BLaER1 (cell line): Measurements from ENCODE around the gene HOXA13.

Source experiments
- H3K27ac ChIP-seq: shearing (Covaris generic); formaldehyde crosslinking; 2 replicates; pipeline ENCODE4 v1.8.1; 2022
- H3K27me3 ChIP-seq: shearing (Covaris generic); formaldehyde crosslinking; 2 replicates; pipeline ENCODE4 v1.8.1; 2022
- H3K36me3 ChIP-seq: shearing (Covaris generic); formaldehyde crosslinking; 2 replicates; pipeline ENCODE4 v1.8.1; 2022
- H3K4me1 ChIP-seq: shearing (Covaris generic); formaldehyde crosslinking; 2 replicates; pipeline ENCODE4 v1.8.1; 2022
- H3K4me2 ChIP-seq: shearing (Covaris generic); formaldehyde crosslinking; 2 replicates; pipeline ENCODE4 v1.8.1; 2022
- H3K4me3 ChIP-seq: shearing (Covaris generic); formaldehyde crosslinking; 2 replicates; pipeline ENCODE4 v1.8.1; 2022
- H3K9ac ChIP-seq: shearing (Covaris generic); formaldehyde crosslinking; 2 replicates; pipeline ENCODE4 v1.8.1; 2022
- H3K9me3 ChIP-seq: shearing (Covaris generic); formaldehyde crosslinking; 2 replicates; pipeline ENCODE4 v1.8.1; 2022
- H4K20me1 ChIP-seq: shearing (Covaris generic); formaldehyde crosslinking; 2 replicates; pipeline ENCODE4 v1.8.1; 2022
- Cebpa-rat ChIP-seq: shearing (Covaris generic); IDR thresholded peaks from 2 replicates; pipeline ENCODE4 v1.8.1; 2022

Gene HOXA13

GRCh38 chr7:27175626-27176523 is 24.0 kb downstream of the HOXA13 start:
- Histone ChIP-seq H4K20me1 (peaks cover 93% of the 10 kb centered on the region), H3K4me2 (no peak overlapping the region), H3K4me1 (no peaks in the 10 kb centered on the region), H3K36me3 (no peaks in the 10 kb centered on the region), H3K4me3 (no peak overlapping the region), H3K9ac (no peak overlapping the region), H3K27me3 (peaks cover 100% of the 10 kb centered on the region), H3K9me3 (peaks cover 48% of the 10 kb centered on the region), H3K27ac (no peak overlapping the region)
- TF ChIP-seq Cebpa-rat = no peak

- Histone ChIP-seq H3K4me2 (no peak overlapping the region), H3K27ac (no peak overlapping the region), H3K4me3 (no peak overlapping the region), H3K9ac (no peak overlapping the region), H4K20me1 (peaks cover 95% of the 10 kb centered on the region), H3K4me1 (no peaks in the 10 kb centered on the region), H3K9me3 (peaks cover 42% of the 10 kb centered on the region), H3K36me3 (no peaks in the 10 kb centered on the region), H3K27me3 (peaks cover 100% of the 10 kb centered on the region)
- TF ChIP-seq Cebpa-rat = no peak
Measured at GRCh38 chr7:27174874-27175625, 24.8 kb downstream of the HOXA13 start.

- Histone ChIP-seq H4K20me1 (peaks cover 99% of the 10 kb centered on the region), H3K4me3 (peak within 1 kb of the TSS; percentile 51), H3K27ac (no peak within 1 kb of the TSS)
Measured at GRCh38 chr7:27173956-27174873, 25.7 kb downstream of the HOXA13 start, which contains the start of gene HOXA10. Gene HOXA10, minus strand, starts transcription at chr7:27174320. Its CDS starts 14 bp downstream, at chr7:27174306.

GRCh38 chr7:27173511-27173955 is 26.4 kb downstream of the HOXA13 start:
- Histone ChIP-seq H3K4me2 (peak overlapping the region; percentile 32; the same call in 1 of the 2 replicates), H3K27me3 (peaks cover 100% of the 10 kb centered on the region), H3K4me3 (peak overlapping the region; percentile 51), H3K27ac (no peak overlapping the region), H3K4me1 (no peaks in the 10 kb centered on the region), H3K9me3 (peaks cover 36% of the 10 kb centered on the region), H4K20me1 (peaks cover 100% of the 10 kb centered on the region), H3K36me3 (no peaks in the 10 kb centered on the region), H3K9ac (no peak overlapping the region)
- TF ChIP-seq Cebpa-rat = no peak

More at GRCh38 chr7:27173956-27174873, 25.7 kb downstream of the HOXA13 start, which contains the start of gene HOXA10:
- peaks cover 100% of the 10 kb centered on the region for H3K27me3 ChIP-seq
- no peaks in the 10 kb centered on the region for H3K4me1 ChIP-seq
- TF ChIP-seq Cebpa-rat = no peak
- peaks cover 36% of the 10 kb centered on the region for H3K9me3 ChIP-seq
- no peak within 1 kb of the TSS for H3K9ac ChIP-seq
- no peaks in the 10 kb centered on the region for H3K36me3 ChIP-seq
- peak within 1 kb of the TSS; percentile 32; the same call in 1 of the 2 replicates for H3K4me2 ChIP-seq

- Histone ChIP-seq H3K9me3 (peaks cover 36% of the 10 kb centered on the region), H4K20me1 (peaks cover 100% of the 10 kb centered on the region), H3K4me1 (no peaks in the 10 kb centered on the region), H3K9ac (no peak overlapping the region), H3K4me3 (peak overlapping the region; percentile 51), H3K27ac (no peak overlapping the region), H3K36me3 (no peaks in the 10 kb centered on the region), H3K27me3 (peaks cover 100% of the 10 kb centered on the region), H3K4me2 (peak overlapping the region; percentile 32; the same call in 1 of the 2 replicates)
- no peak for TF ChIP-seq Cebpa-rat
Measured at GRCh38 chr7:27172823-27173510, 26.9 kb downstream of the HOXA13 start.

GRCh38 chr7:27172315-27172774 is 27.5 kb downstream of the HOXA13 start:
- TF ChIP-seq Cebpa-rat = no peak
- H3K9me3 ChIP-seq = peaks cover 36% of the 10 kb centered on the region
- no peaks in the 10 kb centered on the region for H3K4me1 ChIP-seq
- H4K20me1 ChIP-seq = peaks cover 100% of the 10 kb centered on the region
- peaks cover 100% of the 10 kb centered on the region for H3K27me3 ChIP-seq
- no peak overlapping the region for H3K4me3 ChIP-seq
- H3K36me3 ChIP-seq = no peaks in the 10 kb centered on the region
- H3K4me2 ChIP-seq = no peak overlapping the region
- H3K27ac ChIP-seq = no peak overlapping the region
- H3K9ac ChIP-seq = no peak overlapping the region

- no peak overlapping the region for H3K27ac ChIP-seq
- H3K4me2 ChIP-seq = no peak overlapping the region
- TF ChIP-seq Cebpa-rat = no peak
- H3K27me3 ChIP-seq = peaks cover 100% of the 10 kb centered on the region
- peaks cover 36% of the 10 kb centered on the region for H3K9me3 ChIP-seq
- H3K4me1 ChIP-seq = no peaks in the 10 kb centered on the region
- no peaks in the 10 kb centered on the region for H3K36me3 ChIP-seq
- H3K9ac ChIP-seq = no peak overlapping the region
- no peak overlapping the region for H3K4me3 ChIP-seq
- H4K20me1 ChIP-seq = peaks cover 100% of the 10 kb centered on the region
Measured at GRCh38 chr7:27171637-27172314, 28.1 kb downstream of the HOXA13 start.

GRCh38 chr7:27171325-27171636 is 28.6 kb downstream of the HOXA13 start:
- Histone ChIP-seq H3K4me3 (no peak overlapping the region), H3K4me1 (no peaks in the 10 kb centered on the region), H3K27me3 (peaks cover 100% of the 10 kb centered on the region), H3K36me3 (no peaks in the 10 kb centered on the region), H3K9me3 (peaks cover 39% of the 10 kb centered on the region), H4K20me1 (peaks cover 100% of the 10 kb centered on the region), H3K27ac (no peak overlapping the region), H3K4me2 (no peak overlapping the region), H3K9ac (no peak overlapping the region)
- TF ChIP-seq Cebpa-rat = no peak
